Measurements from ENCODE around the gene TBC1D9. TPM values are rescaled to one million over a fixed set of nuclear protein-coding genes. Genes with fewer than 3 reads are reported as not detected.

Gene TBC1D9
- polyA plus RNA-seq, 3 donors: 13.6 to 33.5 (median 21.0) TPM

- Mint-ChIP-seq H3K27ac (peak overlapping the region in 1 of 7 donors; percentile 45), H3K4me1 (no peaks in the 10 kb centered on the region), H3K36me3 (peaks cover 61 to 73% of the 10 kb centered on the region in 2 donors), H3K27me3 (ENCODE audit: low read depth in 3 of 3) (peaks cover 0 to 3% (median 2%) of the 10 kb centered on the region in 3 donors), H3K9me3 (peaks cover 0 to 3% (median 1%) of the 10 kb centered on the region in 7 donors), H3K4me3 (no peak overlapping the region)
- no peak overlapping the region for H2AFZ ChIP-seq (ENCODE audit: insufficient read depth, low read depth, low read length, poor library complexity, severe bottlenecking)
- no peak for TF ChIP-seq CTCF (IDR thresholded peaks at IDR 0.05)
- H3K4me2 ChIP-seq (replicated peaks; ENCODE audit: extremely low read depth, low read length, poor library complexity, severe bottlenecking): no peak overlapping the region
- H3K9me3 ChIP-seq (replicated peaks in 1 of 2; ENCODE audit: control insufficient read depth in 1 of 2, insufficient read depth in 1 of 2, low read length in 2 of 2): no peaks in the 10 kb centered on the region
- no peak overlapping the region for H3K9ac ChIP-seq (ENCODE audit: insufficient read depth, low read length, poor library complexity, severe bottlenecking)
- no peaks in the 10 kb centered on the region for H3K4me1 ChIP-seq (ENCODE audit: control insufficient read depth in 1 of 2, insufficient read depth in 2 of 2, low read length in 2 of 2)
- no peak overlapping the region for H3K27ac ChIP-seq (ENCODE audit: low read depth in 1 of 2, low read length in 2 of 2)
- peaks cover 37 to 74% of the 10 kb centered on the region in 2 donors for H3K36me3 ChIP-seq (replicated peaks in 1 of 2; ENCODE audit: control insufficient read depth in 1 of 2, insufficient read depth in 2 of 2, low read length in 2 of 2)
- H3K79me2 ChIP-seq (ENCODE audit: insufficient read depth, low read length): no peaks in the 10 kb centered on the region
- intact Hi-C loops (cut with micrococcal nuclease): no loop called here
- peaks cover 46% of the 10 kb centered on the region for H4K20me1 ChIP-seq (ENCODE audit: insufficient read depth, low read length)
- WGBS (ENCODE audit: insufficient coverage): 93% methylated on average over 25 of the region's 25 CpGs
- no peaks in the 10 kb centered on the region for H3K27me3 ChIP-seq (ENCODE audit: control insufficient read depth in 2 of 2, insufficient read depth in 2 of 2, low read length in 2 of 2)
- H3K4me3 ChIP-seq (replicated peaks in 1 of 3; ENCODE audit: low read depth in 2 of 3, low read length in 3 of 3): no peak overlapping the region
- no peak for DNase-seq
These were observed 111.6 kb downstream of the TBC1D9 start for GRCh38 chr4:140644470-140645185.

DNA sequence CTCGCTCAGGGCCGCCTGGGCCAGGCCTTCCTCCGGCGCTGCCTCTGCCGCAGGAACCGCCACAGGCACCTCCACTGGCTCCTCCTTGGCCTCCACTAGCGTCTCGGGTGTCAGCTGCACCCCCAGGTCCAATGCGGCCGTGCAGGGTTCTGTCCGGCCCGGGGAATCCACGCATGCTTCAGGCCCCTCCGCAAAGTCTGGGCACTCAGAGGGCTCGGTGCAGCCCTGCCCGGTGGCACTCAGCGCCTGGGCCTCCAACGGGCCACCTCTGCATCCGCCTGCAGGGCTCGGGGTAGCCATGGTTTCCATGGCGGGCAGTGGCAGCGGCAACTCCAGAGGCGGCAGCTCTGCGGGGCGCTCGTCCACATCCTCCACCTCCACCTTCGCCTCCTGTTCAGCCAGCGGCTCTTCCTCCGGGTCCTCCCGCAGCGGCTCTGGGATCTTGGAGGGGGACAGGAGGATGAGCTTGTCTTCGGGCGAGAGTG, 112.6 kb downstream of the TBC1D9 start:
- Histone ChIP-seq H2AFZ (ENCODE audit: insufficient read depth, low read depth, low read length, poor library complexity, severe bottlenecking) (no peak overlapping the region), H3K27me3 (ENCODE audit: control insufficient read depth in 2 of 2, insufficient read depth in 2 of 2, low read length in 2 of 2) (no peaks in the 10 kb centered on the region), H3K4me2 (replicated peaks; ENCODE audit: extremely low read depth, low read length, poor library complexity, severe bottlenecking) (no peak overlapping the region), H3K27ac (ENCODE audit: low read depth in 1 of 2, low read length in 2 of 2) (no peak overlapping the region), H3K9me3 (replicated peaks in 1 of 2; ENCODE audit: control insufficient read depth in 1 of 2, insufficient read depth in 1 of 2, low read length in 2 of 2) (no peaks in the 10 kb centered on the region), H3K9ac (ENCODE audit: insufficient read depth, low read length, poor library complexity, severe bottlenecking) (no peak overlapping the region), H4K20me1 (ENCODE audit: insufficient read depth, low read length) (peaks cover 40% of the 10 kb centered on the region), H3K36me3 (replicated peaks in 1 of 2; ENCODE audit: control insufficient read depth in 1 of 2, insufficient read depth in 2 of 2, low read length in 2 of 2) (peaks cover 40 to 74% of the 10 kb centered on the region in 2 donors), H3K79me2 (ENCODE audit: insufficient read depth, low read length) (no peaks in the 10 kb centered on the region), H3K4me3 (replicated peaks in 1 of 3; ENCODE audit: low read depth in 2 of 3, low read length in 3 of 3) (no peak overlapping the region), H3K4me1 (ENCODE audit: control insufficient read depth in 1 of 2, insufficient read depth in 2 of 2, low read length in 2 of 2) (no peaks in the 10 kb centered on the region)
- no peak for DNase-seq
- no peak for TF ChIP-seq CTCF (IDR thresholded peaks at IDR 0.05)
- H3K4me1 Mint-ChIP-seq: no peaks in the 10 kb centered on the region
- intact Hi-C loops (cut with micrococcal nuclease): no loop called here
- no peak overlapping the region for H3K27ac Mint-ChIP-seq
- no peak overlapping the region for H3K4me3 Mint-ChIP-seq
- H3K9me3 Mint-ChIP-seq: peaks cover 0 to 3% (median 1%) of the 10 kb centered on the region in 7 donors
- peaks cover 57 to 69% of the 10 kb centered on the region in 2 donors for H3K36me3 Mint-ChIP-seq
- H3K27me3 Mint-ChIP-seq (ENCODE audit: low read depth in 3 of 3): no peaks in the 10 kb centered on the region
- over 99% methylated on average over 24 of the region's 33 CpGs for WGBS (ENCODE audit: insufficient coverage)

All from CD14-positive monocyte (primary cell).